Measurements from ENCODE around the gene ABCG2.

Gene ABCG2

DNA sequence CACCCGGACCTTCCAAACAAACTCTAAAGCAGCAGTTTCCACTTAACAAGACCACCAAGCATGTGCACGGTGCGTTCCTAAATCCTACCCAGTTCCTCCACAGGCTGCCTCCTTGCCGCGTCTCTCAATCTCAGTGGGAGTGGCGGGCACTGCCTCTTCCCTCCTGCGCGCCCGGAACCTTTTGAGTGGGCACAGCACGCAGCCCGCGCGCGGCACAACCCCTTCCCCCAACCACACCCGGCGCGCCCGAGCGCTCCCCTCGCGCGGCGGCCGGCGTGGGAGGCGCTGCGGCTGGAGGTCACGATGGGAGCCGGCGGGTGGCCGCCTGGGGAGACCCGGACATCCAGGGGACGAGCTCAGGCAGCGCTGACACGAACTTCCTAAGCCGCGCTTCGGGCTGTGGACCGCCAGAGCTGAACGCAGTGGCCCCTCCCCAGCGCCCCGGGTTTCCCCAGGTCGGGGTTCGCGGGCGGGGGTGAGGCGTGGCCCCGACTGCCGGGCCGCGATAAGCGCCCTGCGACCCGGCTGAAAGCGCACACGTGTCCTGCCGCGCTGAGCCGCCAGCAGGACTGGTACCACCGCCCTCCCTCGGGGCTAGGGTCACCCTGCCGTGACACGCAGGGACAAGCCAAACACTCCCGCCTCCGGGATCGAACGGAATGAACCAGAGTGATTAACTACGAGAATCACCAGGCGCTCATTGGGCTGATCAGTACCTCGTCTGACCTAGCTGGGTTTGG, at the start of gene ABCG2:
Gene ABCG2, minus strand, starts transcription at position 151 of the 740 bp plus-strand sequence. CDS start 18,644 bp downstream, outside the sequence.
- peak; percentile 8 for DNase-seq (ENCODE audit: low spot score)

DNA sequence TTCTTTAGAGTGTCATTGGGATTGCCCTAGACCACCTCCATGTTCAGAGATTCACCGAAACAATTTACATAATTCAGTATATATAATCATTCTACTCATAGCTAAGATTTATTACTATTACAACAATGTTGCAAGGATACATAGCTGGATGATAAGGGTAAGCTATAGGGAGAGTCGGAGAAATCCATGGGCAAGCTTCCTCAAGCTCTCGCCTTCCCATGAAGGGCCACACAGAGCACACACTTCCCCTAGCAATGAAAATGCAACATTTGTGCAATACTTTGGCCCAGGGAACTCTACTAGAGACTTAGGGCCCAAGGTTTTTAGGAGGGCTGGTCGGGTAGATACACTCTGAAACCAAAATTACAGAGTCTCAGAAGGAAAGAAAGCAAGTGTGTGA, 49.7 kb upstream of the ABCG2 start:
- no peak for DNase-seq (ENCODE audit: low spot score)

DNA sequence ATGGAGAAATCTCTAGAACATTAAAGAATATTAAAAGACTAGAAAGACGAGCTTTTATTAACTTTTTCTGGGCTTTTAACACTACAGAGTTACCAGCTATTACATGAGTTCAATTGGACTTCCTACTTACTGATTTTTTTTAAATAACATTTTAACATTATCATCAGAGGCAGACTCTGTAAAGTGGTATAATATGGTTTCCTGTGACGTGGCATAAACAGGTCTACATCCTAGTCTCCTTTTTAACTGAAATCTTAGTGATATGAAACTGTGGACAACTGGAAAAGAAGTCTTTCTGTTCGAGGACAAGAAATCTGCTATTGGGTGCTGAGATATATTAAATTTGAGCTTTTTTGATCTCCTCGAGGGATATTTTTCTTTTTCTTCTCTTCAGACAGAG, 48.7 kb upstream of the ABCG2 start:
- DNase-seq (ENCODE audit: low spot score), result no peak

DNA sequence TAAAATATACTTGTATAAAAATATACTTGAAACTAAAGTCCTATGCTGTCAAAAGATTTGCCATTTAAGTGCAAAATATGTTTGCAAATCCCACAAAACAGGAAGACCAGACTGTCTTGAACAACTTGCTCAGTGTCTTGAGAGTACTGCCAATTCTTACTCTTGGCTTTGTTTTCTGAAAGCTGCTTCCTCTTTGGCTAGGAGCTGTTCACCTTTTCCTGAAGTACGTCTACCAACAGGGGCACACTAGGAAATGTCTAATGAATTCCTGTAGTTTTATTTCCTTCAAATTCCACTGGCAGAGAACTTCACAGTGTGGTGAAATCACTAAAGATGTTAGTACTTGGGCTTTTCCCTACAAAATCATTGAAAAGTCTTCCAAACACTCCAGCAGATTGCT, 46.4 kb upstream of the ABCG2 start:
- DNase-seq (ENCODE audit: low spot score), result no peak

DNA sequence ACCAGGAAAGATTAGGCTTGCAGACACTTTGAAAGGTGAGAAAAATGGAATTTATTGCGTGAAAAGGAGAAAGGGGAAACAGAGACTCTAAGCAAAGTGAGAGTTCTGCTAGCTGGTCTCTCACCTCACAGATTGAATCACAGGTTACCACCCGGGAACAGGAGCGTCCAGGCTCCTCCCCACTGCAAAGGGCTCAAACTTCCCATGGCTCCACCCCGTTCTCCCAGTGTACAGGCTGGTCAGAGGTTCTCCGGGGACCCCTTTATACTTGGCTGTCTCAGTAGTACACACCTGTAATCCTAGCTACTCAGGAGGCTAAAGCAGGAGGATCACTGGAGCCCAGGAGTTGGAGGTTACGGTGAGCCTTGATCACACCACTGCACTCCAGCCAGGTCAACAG, 44.0 kb upstream of the ABCG2 start:
- DNase-seq (ENCODE audit: low spot score), result no peak

DNA sequence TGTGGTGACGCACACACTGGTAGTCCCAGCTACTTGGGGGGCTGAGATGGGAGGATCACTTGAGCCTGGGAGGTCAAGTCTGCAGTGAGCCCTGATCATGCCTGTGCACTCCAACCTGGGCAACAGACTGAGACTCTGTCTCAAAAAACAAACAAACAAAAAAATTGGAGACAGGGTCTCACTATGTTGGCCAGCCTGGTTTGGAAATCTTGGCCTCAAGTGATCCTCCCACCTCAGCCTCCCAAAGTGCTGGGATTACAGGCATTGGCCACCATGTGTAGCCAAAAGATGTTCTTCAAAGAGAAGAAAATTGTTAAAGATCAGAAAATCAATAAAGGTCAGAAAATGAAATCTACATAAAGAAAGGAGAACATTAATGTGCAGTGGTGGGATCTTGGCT, 41.7 kb upstream of the ABCG2 start:
- no peak for DNase-seq (ENCODE audit: low spot score)

DNA sequence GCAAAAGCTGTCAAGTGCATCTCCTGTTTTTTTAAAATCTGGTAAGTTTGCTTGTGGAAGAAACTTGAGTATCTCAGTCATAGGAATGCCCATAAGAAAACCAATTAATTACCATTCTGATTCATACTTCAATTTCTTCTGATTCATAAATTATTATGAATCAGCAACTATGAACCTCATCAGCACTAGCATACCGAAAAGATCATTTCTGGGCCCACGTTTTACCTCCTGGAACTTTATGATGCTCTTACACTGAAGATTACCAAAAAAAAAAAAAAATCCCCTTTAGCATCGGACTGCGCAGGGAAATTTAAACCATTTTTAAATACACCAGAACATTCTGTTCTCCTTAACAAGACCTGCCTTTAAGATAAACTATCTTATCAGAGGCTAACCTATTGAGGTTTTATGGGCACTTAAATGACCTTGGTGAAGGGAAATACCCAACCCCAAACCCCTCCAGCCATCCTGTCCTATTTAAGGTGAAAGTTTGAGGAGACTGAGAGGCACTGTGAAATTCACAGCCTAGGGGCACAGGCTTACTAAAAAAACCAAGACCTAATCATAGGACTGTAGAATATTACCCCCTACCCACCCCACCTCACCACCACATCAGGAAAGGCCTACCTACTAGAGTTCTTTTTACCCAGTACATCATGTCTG, 38.2 kb upstream of the ABCG2 start:
- DNase-seq (ENCODE audit: low spot score), result no peak

DNA sequence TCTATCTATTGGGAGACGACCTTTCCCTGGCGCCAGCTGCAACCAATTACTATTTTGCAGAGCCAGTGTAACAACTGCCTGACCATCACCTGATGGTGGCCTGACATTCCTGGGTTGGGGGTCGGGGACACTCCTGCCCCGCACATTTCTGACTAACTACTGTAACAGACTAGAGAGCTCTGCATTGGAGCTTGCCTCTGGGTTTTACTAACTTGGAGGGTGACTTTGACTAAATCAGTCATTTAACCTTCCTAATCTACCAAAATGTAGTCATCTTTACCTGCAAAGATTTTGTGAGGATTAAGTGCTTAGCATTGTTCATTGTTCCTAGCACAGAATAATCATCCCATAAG, 37.5 kb upstream of the ABCG2 start:
- DNase-seq (ENCODE audit: low spot score), result no peak

DNA sequence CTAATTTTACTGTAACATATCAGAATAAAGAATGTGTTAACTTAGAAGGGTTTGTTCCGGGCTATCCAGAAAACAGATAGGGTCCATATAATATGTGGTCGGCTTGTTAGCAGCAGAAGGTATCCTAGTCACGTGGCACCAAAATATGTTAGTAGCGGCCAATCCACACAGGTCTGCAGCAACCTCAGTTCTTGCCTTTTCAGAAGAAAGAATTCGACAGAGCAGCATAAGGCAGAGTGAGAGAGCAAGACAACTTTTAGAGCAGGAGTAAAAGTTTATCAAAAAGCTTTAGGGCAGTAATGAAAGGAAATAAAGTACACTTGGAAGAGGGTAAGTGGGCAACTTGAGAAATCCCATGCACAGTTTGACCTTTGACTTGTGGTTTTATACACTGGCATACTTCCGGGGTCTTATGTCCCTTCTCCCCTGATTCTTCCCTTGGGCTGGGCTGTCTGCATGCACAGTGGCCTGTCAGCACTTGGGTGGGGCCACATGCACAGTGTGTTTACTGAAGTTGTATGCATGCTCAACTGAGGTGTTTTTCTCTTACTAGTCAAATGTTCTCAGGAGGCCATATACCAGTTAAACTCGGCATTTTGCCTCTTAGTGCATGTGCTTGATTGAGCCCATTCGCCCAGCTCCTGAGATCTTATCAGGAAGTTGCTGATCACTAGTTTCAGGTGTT, 37.0 kb upstream of the ABCG2 start:
- no peak for DNase-seq (ENCODE audit: low spot score)

DNA sequence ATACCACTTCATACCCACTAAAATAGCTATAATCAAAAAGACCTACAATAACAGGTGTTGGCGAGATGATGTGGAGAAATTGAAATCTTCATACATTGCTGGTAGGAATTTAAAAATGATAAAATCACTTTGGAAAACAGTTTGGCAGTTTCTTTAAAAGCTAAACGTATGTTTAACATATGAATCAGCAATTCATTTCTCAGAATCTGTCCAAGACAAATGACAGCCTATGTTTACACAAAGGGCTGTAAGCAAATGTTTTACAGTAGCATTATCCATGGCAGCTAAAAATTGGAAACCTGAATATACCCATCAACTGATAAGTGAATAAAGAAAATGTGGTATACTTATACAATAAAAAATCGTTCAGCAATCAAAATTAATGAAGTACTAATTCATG, 33.0 kb upstream of the ABCG2 start:
- no peak for DNase-seq (ENCODE audit: low spot score)

DNA sequence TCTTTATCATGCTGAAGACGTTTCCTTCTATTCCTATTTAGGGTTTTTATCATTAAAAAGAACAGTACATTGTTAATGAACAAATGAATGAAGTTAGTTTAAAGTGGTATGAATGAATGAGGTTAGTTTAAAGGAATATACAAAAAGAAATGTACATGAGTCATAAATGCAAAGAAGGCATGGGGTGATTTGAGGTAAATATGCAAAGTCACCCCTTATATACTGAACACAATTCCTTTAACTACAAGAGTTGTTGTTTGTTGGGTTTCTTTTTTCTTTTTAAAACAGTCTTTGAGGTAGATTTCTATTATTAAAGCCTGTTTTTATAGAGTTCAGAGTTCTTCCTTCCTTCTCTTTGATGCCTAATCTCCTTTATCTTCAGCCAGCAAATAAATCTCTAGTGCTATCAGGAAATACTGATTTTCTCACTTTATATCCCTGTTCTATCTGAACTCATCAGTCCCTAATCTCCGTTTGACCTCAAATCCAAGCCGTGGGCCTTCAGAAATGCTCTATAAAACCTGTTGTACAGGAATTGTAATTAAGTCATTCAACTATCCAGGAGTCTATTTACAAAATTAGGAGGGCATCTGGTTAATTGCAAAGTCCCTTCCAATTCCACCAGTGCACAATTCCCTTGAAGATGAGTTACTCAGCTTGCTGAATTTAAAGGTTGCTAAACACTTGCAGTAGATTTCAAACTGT, 31.6 kb upstream of the ABCG2 start:
- DNase-seq (ENCODE audit: low spot score), result no peak

DNA sequence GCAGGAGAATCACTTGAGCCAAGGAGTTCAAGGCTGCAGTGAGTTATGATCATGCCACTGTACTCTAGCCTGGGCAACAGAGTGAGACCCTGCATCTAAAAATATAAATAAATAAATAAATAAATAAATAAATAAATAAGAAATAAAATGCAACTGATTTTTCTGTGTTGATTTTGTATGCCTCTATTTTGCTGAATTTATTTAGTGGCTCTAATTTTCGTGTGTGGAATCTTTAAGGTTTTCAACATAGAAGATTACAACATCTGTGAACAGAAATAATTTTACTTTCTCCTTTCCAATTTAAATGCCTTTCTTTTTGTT, 30.9 kb upstream of the ABCG2 start:
- DNase-seq (ENCODE audit: low spot score), result no peak

DNA sequence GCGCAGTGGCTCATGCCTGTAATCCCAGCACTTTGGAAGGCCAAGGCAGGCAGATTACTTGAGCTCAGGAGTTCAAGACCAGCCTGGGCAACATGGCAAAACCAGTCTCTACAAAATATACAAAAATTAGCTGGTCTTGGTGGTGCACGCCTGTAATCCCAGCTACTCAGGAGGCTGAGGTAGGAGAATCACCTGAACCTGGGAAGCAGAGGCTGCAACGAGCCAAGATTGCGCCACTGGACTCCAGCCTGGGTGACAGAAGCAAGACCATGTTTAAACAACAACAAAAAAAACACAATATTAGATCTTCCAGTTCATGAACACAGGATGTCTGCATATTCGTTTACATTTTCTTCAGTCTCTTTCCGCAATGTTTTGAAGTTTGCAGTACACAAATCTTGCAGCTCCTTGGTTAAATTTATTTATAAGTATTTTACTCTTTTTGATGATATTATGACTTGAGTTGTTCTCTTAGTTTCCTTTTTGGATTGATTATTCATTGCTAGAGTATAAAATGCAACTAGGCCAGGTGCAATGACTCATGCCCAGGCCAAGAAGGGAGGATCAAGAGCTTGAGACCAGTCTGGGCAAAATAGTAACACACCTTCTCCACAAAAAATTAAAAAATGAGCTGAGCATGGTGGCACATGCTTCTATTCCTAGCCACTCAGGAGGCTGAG, 30.4 kb upstream of the ABCG2 start:
- DNase-seq (ENCODE audit: low spot score), result no peak

DNA sequence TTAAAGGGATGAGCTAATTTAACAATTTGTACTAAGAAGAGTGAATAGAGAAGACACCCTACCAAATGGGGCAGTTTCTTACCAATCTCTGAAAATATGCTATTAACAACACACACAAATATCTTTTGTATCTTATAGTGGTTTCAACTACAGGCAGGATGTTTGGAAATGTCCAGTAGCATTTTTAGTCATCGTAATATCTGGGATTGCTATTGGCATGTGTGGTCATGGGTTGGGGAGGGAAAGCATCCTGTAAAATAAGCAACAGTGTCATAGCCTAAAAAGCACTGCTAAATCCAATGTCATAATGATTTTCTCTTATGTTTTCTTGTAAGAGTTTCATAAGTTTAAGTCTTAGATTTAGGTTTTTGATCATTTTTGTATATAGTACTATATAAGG, 29.3 kb upstream of the ABCG2 start:
- DNase-seq (ENCODE audit: low spot score), result no peak

DNA sequence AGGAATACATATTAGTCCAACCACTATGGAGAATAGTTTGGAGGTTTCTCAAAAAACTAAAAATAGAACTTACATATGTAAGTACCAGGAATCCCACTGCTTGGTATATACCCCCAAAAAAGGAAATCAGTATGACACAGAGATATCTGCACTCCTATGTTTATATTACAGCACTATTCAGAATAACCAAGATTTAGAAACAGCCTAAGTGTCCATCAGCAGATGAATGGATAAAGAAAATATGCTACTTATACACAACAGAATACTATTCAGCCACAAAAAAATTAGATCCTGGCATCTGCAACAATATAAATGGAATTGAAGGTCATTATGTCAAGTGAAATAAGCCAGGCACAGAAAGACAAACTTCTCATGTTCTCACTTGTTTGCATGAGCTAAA, 27.5 kb upstream of the ABCG2 start:
- no peak for DNase-seq (ENCODE audit: low spot score)

DNA sequence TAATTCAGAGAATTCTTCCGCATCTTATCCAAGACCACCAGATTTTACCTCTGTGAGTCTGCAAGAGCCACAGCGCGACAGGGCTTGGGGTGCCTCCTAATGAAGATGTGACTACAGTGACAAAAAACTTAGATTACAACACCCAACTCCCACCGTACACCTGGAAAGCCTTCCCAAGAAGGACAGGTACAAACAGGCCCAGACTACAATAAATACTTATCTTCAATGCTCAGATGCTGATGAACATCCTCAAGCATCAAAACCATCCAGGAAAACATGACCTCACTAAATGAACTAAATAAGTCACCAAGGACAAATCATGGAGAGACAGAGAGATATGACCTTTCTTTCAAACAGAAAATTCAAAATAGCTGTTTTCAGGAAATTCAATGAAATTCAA, 20.8 kb upstream of the ABCG2 start:
- DNase-seq (ENCODE audit: low spot score), result no peak

DNA sequence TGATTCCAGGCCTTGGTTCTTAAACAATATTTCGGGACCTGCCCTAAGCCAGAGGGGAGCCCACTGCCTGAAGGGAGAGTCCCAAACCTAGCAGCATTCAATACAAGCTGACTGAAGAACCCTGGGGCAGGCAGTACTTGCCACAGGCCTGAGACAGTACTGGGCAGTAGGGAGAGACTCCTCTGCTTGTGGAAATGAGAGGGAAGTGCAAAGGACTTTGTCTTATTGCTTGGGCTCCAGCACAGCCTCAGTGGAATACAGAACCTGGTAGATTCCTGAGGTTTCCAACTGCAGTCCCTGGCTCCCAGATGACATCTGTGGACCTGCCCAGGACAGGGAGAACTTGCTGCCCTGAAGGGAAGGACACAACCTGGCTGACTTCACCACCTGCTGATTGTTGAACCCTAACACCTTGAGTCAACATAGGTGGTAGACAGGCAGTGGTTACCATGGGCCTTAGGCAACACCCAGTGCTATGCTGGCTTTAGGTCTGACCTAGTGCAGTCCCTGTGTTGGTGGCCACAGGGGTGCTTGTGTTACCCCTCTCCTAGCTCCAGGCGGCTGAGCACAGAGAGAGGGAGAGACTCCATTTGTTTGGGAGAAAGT, 20.3 kb upstream of the ABCG2 start:
- DNase-seq (ENCODE audit: low spot score), result no peak

DNA sequence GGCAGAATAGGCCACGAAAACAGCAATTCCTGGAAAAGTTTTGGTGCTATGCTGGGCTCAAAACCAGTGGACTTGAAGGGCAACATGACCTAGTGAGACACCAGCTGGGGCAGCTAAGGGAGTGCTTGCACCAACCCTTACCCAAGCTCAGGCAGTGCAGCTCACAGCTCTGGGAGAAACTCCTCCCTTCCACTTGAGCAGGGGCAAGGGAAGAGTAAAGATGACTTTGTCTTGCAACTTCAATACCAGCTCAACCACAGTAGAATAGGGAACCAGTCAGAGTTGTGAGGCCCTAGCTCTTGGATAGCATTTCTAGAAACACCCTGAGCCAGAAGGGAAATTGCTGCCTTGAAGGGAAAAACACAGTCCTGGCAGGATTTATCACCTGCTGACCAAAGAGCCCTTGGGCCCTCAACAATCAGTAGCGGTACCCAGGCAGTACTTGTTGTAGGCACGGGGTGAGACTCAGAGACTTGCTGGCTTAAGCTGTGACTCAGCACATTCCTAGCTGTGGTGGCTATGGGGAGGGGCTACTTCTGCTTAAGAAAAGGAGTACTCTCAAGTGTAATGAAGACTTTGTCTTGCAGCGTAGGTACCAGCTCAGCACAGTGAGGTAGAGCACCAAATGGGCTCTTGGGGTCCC, 19.7 kb upstream of the ABCG2 start:
- DNase-seq (ENCODE audit: low spot score), result no peak

DNA sequence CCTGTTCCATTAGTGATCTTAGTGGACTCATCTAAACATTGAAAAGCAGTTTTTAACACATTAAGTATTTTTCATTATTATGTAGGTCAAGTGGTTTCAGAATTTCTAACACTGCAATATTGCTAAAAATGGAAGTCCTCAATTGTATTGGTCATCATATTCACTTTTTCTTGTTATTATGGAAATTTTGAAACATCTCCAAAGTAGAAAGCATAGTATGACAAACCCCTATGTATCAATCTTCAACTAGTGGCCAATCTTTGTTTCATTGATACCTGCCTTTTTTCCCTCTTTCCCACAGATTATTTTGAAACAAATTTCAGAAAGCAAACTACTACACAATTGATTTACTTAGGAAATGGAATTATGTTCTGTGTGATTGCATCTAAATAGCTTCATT, 14.5 kb upstream of the ABCG2 start:
- no peak for DNase-seq (ENCODE audit: low spot score)

DNA sequence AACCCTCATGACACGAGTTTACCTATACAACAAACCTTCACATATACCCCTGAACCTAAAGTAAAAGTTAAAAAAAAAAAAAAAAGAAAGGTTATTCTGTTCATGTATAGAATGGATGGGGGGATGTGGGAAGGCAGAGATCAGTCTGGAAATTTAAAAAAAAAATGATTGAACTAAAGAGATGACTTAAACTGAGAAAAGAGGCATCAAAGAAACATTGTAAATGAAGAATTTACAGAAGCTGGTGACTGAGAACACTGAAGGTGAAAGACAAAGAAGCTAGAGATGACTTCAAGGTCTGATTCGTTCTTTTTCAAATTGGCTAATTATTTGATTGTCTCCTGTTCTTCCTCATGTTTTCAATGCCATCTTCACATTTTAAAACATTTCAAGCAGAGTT, 12.8 kb upstream of the ABCG2 start:
- DNase-seq (ENCODE audit: low spot score), result no peak

DNA sequence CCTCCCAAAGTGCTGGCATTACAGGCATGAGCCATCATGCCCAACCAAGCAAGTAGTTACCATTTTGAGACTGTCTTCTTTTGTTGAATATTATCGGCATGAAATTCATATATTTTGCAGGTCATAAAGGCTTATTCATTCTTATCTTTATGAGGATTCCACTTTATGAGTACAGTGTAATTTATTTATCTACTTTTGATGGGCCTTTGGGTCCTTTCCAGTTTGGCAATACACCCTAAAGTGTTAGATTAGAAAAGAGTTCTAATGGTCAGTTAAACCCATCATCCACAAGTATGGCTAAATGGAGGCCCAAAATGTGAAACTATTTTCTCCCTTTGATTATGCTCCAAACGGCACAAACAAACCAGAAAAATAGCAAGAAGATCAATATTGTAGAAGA, 10.9 kb upstream of the ABCG2 start:
- no peak for DNase-seq (ENCODE audit: low spot score)

DNA sequence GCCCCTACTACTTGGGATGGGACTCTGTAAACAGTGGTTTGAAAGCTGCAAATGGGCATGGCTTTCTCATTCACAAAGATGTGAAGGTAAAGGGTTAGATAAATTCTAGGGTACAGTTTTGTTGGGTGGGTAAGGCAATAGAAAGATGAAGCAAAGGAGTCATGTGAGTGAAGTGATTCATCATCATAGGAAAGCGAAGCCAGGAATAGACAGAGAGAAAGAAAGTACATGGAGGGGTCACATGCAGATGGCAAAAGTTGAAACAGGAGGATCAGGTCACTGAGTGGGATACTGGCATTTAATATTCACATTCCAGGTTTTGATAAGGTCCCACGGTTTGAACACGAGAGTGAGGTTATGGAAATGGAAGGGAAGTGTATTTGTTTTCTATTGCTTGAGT, 8.2 kb upstream of the ABCG2 start:
- no peak for DNase-seq (ENCODE audit: low spot score)

All from CD4-positive, alpha-beta T cell treated with Interleukin-15 for 4 hours (primary cell).